BLaER1 treated with 17β-estradiol and CSF1 and Interleukin-3, amounts not matched to agents 10 nM and 100 nM (cell line): ENCODE data around the gene USP22.

Experiments
- H3K27ac ChIP-seq, 11 experiments: shearing (Covaris generic); formaldehyde crosslinking; 2 replicates each; pipeline ENCODE4 v1.8.1; 2022
- H3K27me3 ChIP-seq, 11 experiments: shearing (Covaris generic); formaldehyde crosslinking; 2 replicates each; pipeline ENCODE4 v1.8.1; 2022
- H3K36me3 ChIP-seq, 11 experiments: shearing (Covaris generic); formaldehyde crosslinking; 2 replicates each; pipeline ENCODE4 v1.8.1; 2022
- H3K4me1 ChIP-seq, 10 experiments: shearing (Covaris generic); formaldehyde crosslinking; 2 replicates each; pipeline ENCODE4 v1.8.1; 2022
- H3K4me2 ChIP-seq, 11 experiments: shearing (Covaris generic); formaldehyde crosslinking; 2 replicates each; pipeline ENCODE4 v1.8.1; 2022
- H3K4me3 ChIP-seq, 10 experiments: shearing (Covaris generic); formaldehyde crosslinking; 2 replicates each; pipeline ENCODE4 v1.8.1; 2022
- H3K9ac ChIP-seq, 11 experiments: shearing (Covaris generic); formaldehyde crosslinking; 2 replicates each; pipeline ENCODE4 v1.8.1; 2022
- H3K9me3 ChIP-seq, 11 experiments: shearing (Covaris generic); formaldehyde crosslinking; replicated peaks in 1 of 11; 2 replicates each; pipeline ENCODE4 v1.8.1; 2022
- H4K20me1 ChIP-seq, 11 experiments: shearing (Covaris generic); formaldehyde crosslinking; 2 replicates each; pipeline ENCODE4 v1.8.1; 2022
- Cebpa-rat ChIP-seq, 11 experiments: shearing (Covaris generic); IDR thresholded peaks; 2 replicates each; pipeline ENCODE4 v1.8.1; 2022

USP22 gene

GRCh38 chr17:20967776-20968175 is 75.0 kb downstream of the USP22 start:
- no peak for TF ChIP-seq Cebpa-rat (IDR thresholded peaks at IDR 0.05)
- H3K4me2 ChIP-seq = peak overlapping the region in 5 of 11 experiments; percentile 29 to 79 (median 70); a peak in 9 of 22 replicates
- H3K27ac ChIP-seq = no peak overlapping the region
- H3K27me3 ChIP-seq = no peaks in the 10 kb centered on the region
- no peak overlapping the region; a peak in 1 of 22 replicates for H3K9ac ChIP-seq
- peaks cover 16 to 43% (median 25%) of the 10 kb centered on the region in 10 experiments; a peak in 19 of 20 replicates for H3K4me1 ChIP-seq
- no peaks in the 10 kb centered on the region for H3K36me3 ChIP-seq
- no peak overlapping the region for H3K4me3 ChIP-seq
- H3K9me3 ChIP-seq = no peaks in the 10 kb centered on the region
- H4K20me1 ChIP-seq = no peaks in the 10 kb centered on the region

GRCh38 chr17:20966870-20967269 is 75.9 kb downstream of the USP22 start:
- Histone ChIP-seq H3K27me3 (no peaks in the 10 kb centered on the region), H3K36me3 (no peaks in the 10 kb centered on the region), H3K9me3 (no peaks in the 10 kb centered on the region), H3K27ac (no peak overlapping the region), H3K9ac (no peak overlapping the region), H3K4me1 (peaks cover 16 to 43% (median 25%) of the 10 kb centered on the region in 10 experiments; a peak in 19 of 20 replicates), H4K20me1 (no peaks in the 10 kb centered on the region), H3K4me3 (no peak overlapping the region), H3K4me2 (peak overlapping the region in 8 of 11 experiments; percentile 4 to 60 (median 23); a peak in 13 of 22 replicates)
- no peak for TF ChIP-seq Cebpa-rat (IDR thresholded peaks at IDR 0.05)

GRCh38 chr17:20965492-20965891 is 77.3 kb downstream of the USP22 start:
- no peak overlapping the region for H3K27ac ChIP-seq
- no peak for TF ChIP-seq Cebpa-rat (IDR thresholded peaks at IDR 0.05)
- no peaks in the 10 kb centered on the region for H3K27me3 ChIP-seq

GRCh38 chr17:20961586-20961985 is 81.2 kb downstream of the USP22 start:
- H4K20me1 ChIP-seq = no peaks in the 10 kb centered on the region
- no peaks in the 10 kb centered on the region for H3K9me3 ChIP-seq
- peaks cover 0 to 1% (median 0%) of the 10 kb centered on the region in 10 experiments; a peak in 1 of 20 replicates for H3K4me1 ChIP-seq
- no peaks in the 10 kb centered on the region for H3K36me3 ChIP-seq
- no peak overlapping the region for H3K4me3 ChIP-seq
- H3K27me3 ChIP-seq = no peaks in the 10 kb centered on the region
- no peak overlapping the region for H3K9ac ChIP-seq
- no peak for TF ChIP-seq Cebpa-rat (IDR thresholded peaks at IDR 0.05)
- H3K4me2 ChIP-seq = no peak overlapping the region
- no peak overlapping the region for H3K27ac ChIP-seq

More at GRCh38 chr17:20965492-20965891, 77.3 kb downstream of the USP22 start:
- H3K4me3 ChIP-seq = no peak overlapping the region
- H3K9me3 ChIP-seq = no peaks in the 10 kb centered on the region
- peaks cover 16 to 37% (median 25%) of the 10 kb centered on the region in 10 experiments; a peak in 19 of 20 replicates for H3K4me1 ChIP-seq
- no peak overlapping the region for H3K4me2 ChIP-seq
- H3K36me3 ChIP-seq = no peaks in the 10 kb centered on the region
- H4K20me1 ChIP-seq = no peaks in the 10 kb centered on the region
- no peak overlapping the region for H3K9ac ChIP-seq

- Histone ChIP-seq H4K20me1 (no peaks in the 10 kb centered on the region), H3K27ac (no peak overlapping the region), H3K9me3 (no peaks in the 10 kb centered on the region), H3K36me3 (no peaks in the 10 kb centered on the region), H3K4me1 (peaks cover 0 to 2% (median 0%) of the 10 kb centered on the region in 10 experiments; a peak in 1 of 20 replicates), H3K9ac (no peak overlapping the region), H3K27me3 (no peaks in the 10 kb centered on the region), H3K4me3 (no peak overlapping the region), H3K4me2 (no peak overlapping the region)
- TF ChIP-seq Cebpa-rat (IDR thresholded peaks at IDR 0.05) = no peak
Measured at GRCh38 chr17:20960871-20961270, 81.9 kb downstream of the USP22 start.

- H3K4me2 ChIP-seq = peak overlapping the region in 2 of 11 experiments; percentile 22 to 53; a peak in 3 of 22 replicates
- no peak for TF ChIP-seq Cebpa-rat (IDR thresholded peaks at IDR 0.05)
- H3K27ac ChIP-seq = peak overlapping the region in 1 of 11 experiments; percentile 13; a peak in 1 of 22 replicates
Measured at GRCh38 chr17:20955427-20956323, 87.1 kb downstream of the USP22 start.

GRCh38 chr17:20954794-20955193 is 88.0 kb downstream of the USP22 start:
- Histone ChIP-seq H3K27ac (peak overlapping the region in 1 of 11 experiments; percentile 13; a peak in 1 of 22 replicates), H3K36me3 (no peaks in the 10 kb centered on the region), H3K4me1 (peaks cover 0 to 15% (median 0%) of the 10 kb centered on the region in 10 experiments; a peak in 2 of 20 replicates), H3K4me2 (peak overlapping the region in 2 of 11 experiments; percentile 22 to 53; a peak in 2 of 22 replicates), H3K27me3 (no peaks in the 10 kb centered on the region), H3K4me3 (no peak overlapping the region), H3K9me3 (no peaks in the 10 kb centered on the region), H4K20me1 (no peaks in the 10 kb centered on the region), H3K9ac (no peak overlapping the region)
- no peak for TF ChIP-seq Cebpa-rat (IDR thresholded peaks at IDR 0.05)

More at GRCh38 chr17:20955427-20956323, 87.1 kb downstream of the USP22 start:
- H3K4me3 ChIP-seq = no peak overlapping the region
- no peaks in the 10 kb centered on the region for H4K20me1 ChIP-seq
- no peaks in the 10 kb centered on the region for H3K9me3 ChIP-seq
- H3K36me3 ChIP-seq = no peaks in the 10 kb centered on the region
- no peaks in the 10 kb centered on the region for H3K27me3 ChIP-seq
- H3K4me1 ChIP-seq = peaks cover 0 to 15% (median 0%) of the 10 kb centered on the region in 10 experiments; a peak in 2 of 20 replicates
- no peak overlapping the region for H3K9ac ChIP-seq

- TF ChIP-seq Cebpa-rat (IDR thresholded peaks at IDR 0.05) = no peak
- Histone ChIP-seq H3K4me3 (no peak overlapping the region), H3K9me3 (no peaks in the 10 kb centered on the region), H3K36me3 (no peaks in the 10 kb centered on the region), H4K20me1 (no peaks in the 10 kb centered on the region), H3K9ac (no peak overlapping the region), H3K4me2 (no peak overlapping the region), H3K27ac (no peak overlapping the region), H3K27me3 (no peaks in the 10 kb centered on the region), H3K4me1 (peaks cover 0 to 15% (median 0%) of the 10 kb centered on the region in 10 experiments; a peak in 2 of 20 replicates)
Measured at GRCh38 chr17:20952183-20952582, 90.6 kb downstream of the USP22 start.
